K562 (cell line): ENCODE measurements around the gene DCAF15. TPM values are rescaled to one million over a fixed set of nuclear protein-coding genes. Genes with fewer than 3 reads are reported as not detected.
A peak's percentile ranks its signal among the peaks of the same experiment; 100 is the strongest.

Experiments
- CREB1 ChIP-seq, 2 experiments: sonication (generic) in 1 of 2; formaldehyde crosslinking in 1 of 2; IDR thresholded peaks; 2 replicates each; pipeline versions ENCODE4 v1.6.1 to v1.8.0; 2012 to 2022; ENCODE audit warnings: inconsistent platforms in 1 of 2, mild to moderate bottlenecking in 1 of 2, missing genetic modification reagents in 1 of 2, moderate library complexity in 1 of 2
- DNMT1 ChIP-seq: fragments of 450-650 bp; IDR thresholded peaks from 2 replicates; pipeline ENCODE4 v1.6.1; 2016; ENCODE audit warnings: antibody characterized with exemption, mild to moderate bottlenecking
- EGR1 ChIP-seq: fragments of 450-650 bp; conservative IDR thresholded peaks from 2 replicates; pipeline ENCODE4 v1.6.1; 2017; ENCODE audit warnings: mild to moderate bottlenecking
- FOSL1 ChIP-seq: fragments of 200-800 bp; sonication (Bioruptor generic); conservative IDR thresholded peaks from 2 replicates; pipeline ENCODE4 v1.6.1; 2016; ENCODE audit warnings: missing genetic modification characterization, missing compliant biosample characterization
- FUS ChIP-seq: fragments of 200-400 bp; formaldehyde crosslinking; optimal IDR thresholded peaks from 2 replicates; pipeline ENCODE3; 2017; ENCODE audit warnings: low read depth, low read length
- GABPA ChIP-seq: fragments of 200-800 bp; sonication (Bioruptor generic); conservative IDR thresholded peaks from 2 replicates; pipeline ENCODE4 v1.6.1; 2016; ENCODE audit warnings: low read depth, missing genetic modification characterization, missing compliant biosample characterization
- HDAC8 ChIP-seq: fragments of 450-650 bp; IDR thresholded peaks from 2 replicates; pipeline ENCODE4 v1.6.1; 2016; ENCODE audit warnings: mild to moderate bottlenecking, missing genetic modification characterization, moderate library complexity, missing compliant biosample characterization
- NBN ChIP-seq: fragments of 450-650 bp; IDR thresholded peaks from 2 replicates; pipeline ENCODE4 v1.6.1; 2016; ENCODE audit warnings: low read depth, mild to moderate bottlenecking
- NCOA1 ChIP-seq: fragments of 450-650 bp; IDR thresholded peaks from 2 replicates; pipeline ENCODE4 v1.6.1; 2016; ENCODE audit warnings: low read depth
- SAFB ChIP-seq: fragments of 200-400 bp; formaldehyde crosslinking; IDR thresholded peaks from 2 replicates; pipeline ENCODE4 v1.6.1; 2017; ENCODE audit warnings: low read depth, low read length, borderline replicate concordance
- STAT5A ChIP-seq: IDR thresholded peaks from 2 replicates; pipeline ENCODE4 v1.6.1; 2012; ENCODE audit warnings: low read length, inconsistent platforms, borderline replicate concordance
- ZNF140 ChIP-seq: fragments of 250-450 bp; sonication (Bioruptor Pico); IDR thresholded peaks from 2 replicates; pipeline ENCODE4 v1.8.0; 2021; ENCODE audit warnings: moderate library complexity, mild to moderate bottlenecking, inconsistent platforms
- ZNF584 ChIP-seq: fragments of 200-800 bp; sonication (Bioruptor generic); IDR thresholded peaks from 2 replicates; pipeline ENCODE4 v1.6.1; 2016; ENCODE audit warnings: low read depth, mild to moderate bottlenecking, missing genetic modification characterization, missing compliant biosample characterization
- polyA plus RNA-seq, 8 experiments: library from polyadenylated mRNA; depleted of rRNA in 4 of 8; stranded (reverse) in 5 of 8; unstranded in 3 of 8; fragments of >200 nt; fragmentation: Nextera tagmentation in 2 of 8; fragmentation: Illumina TruSeq in 1 of 8; extraction: Ambion mirVana in 2 of 8; extraction: Trizol in 1 of 8; gene quantifications; 2 replicates each; pipeline versions ENCODE4 v1.2.1 to v1.2.3, GENCODE V29; 2011 to 2014; ENCODE audit warnings: inconsistent platforms in 1 of 8, missing spikeins in 1 of 8
- total RNA-seq, 7 experiments: library from RNA; depleted of rRNA in 6 of 7; stranded (reverse); fragments of >200 nt in 6 of 7; fragmentation: Illumina TruSeq in 2 of 7; extraction: Trizol in 2 of 7; gene quantifications; 2 replicates each; pipeline versions ENCODE4 v1.2.1 to v1.2.3, GENCODE V29; 2011 to 2021; ENCODE audit warnings: low replicate concordance in 1 of 7
- TF ChIP-seq, protein P1 (sequence below), 2 experiments: IDR thresholded peaks; 2 replicates each; pipeline ENCODE4 v1.6.1; 2012; ENCODE audit warnings: improper control_type of control experiment in 2 of 2, low read depth in 2 of 2, low read length in 2 of 2, borderline replicate concordance in 1 of 2
- TF ChIP-seq, protein P2 (sequence below), 3 experiments: IDR thresholded peaks in 2 of 3; conservative IDR thresholded peaks in 1 of 3; 2 replicates each; pipeline ENCODE4 v1.5.1; 2011 to 2012; ENCODE audit warnings: low read length in 3 of 3, mild to moderate bottlenecking in 3 of 3, control low read depth in 2 of 3, improper control_type of control experiment in 1 of 3, inconsistent platforms in 1 of 3, low read depth in 1 of 3, mixed read lengths in 1 of 3, moderate library complexity in 1 of 3; ENCODE audit not compliant: insufficient read depth in 2 of 3
- TF ChIP-seq, protein P3 (sequence below): fragments of 250-450 bp; sonication (Bioruptor Pico); IDR thresholded peaks from 2 replicates; pipeline ENCODE4 v1.4.0; 2020; ENCODE audit warnings: mild to moderate bottlenecking, moderate library complexity
- TF ChIP-seq, protein P4 (sequence below): sonication (generic); formaldehyde crosslinking; IDR thresholded peaks from 2 replicates; pipeline ENCODE4 v1.4.0; 2020; ENCODE audit warnings: mild to moderate bottlenecking, missing genetic modification reagents

Gene DCAF15
- total and polyA plus RNA-seq, 9 of the 15 experiments (the other 6 are each of a cell fraction or from before 2014, with no cell fraction given): 0.17 to 68.5 (median 27.7) TPM

DNA sequence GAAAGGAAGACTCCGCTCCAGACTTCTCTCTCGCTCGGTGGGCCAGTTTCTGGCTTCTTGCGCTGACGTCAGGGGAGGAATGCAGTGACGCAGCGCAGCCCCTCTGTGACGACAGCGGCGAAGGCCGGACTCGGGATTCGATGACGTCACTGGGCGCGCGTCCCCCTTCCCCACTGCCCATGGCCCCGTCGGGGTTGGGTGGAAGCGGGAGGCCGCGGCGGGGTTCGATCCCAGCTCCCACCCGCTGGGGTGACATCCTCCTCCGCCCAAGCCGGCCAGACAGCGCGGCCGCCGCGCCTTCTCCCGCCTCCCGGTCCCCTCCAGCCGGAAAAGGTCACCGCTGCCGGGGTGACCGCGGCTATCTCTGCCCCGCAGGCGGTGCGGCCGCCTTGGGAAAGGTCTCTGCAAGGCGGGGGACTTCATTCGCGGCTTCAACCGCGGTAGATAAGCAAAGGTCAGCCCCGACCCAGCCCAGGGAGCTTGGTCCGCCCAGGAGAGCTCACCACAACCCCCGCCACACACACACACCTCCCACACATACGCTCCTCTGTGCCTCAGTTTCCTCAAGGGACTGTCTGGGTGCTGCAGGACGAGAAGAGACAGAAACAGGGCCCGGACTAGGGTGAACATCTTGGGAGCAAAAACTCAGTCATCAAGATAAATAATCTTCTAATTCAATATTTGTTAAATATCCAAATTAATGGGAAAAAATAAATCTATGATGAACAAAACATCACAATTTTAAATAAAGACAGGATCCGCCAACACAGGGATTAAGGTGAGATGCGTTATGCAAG lies 54.7 kb downstream of the DCAF15 start (continued):
- TF ChIP-seq, protein P1, sequence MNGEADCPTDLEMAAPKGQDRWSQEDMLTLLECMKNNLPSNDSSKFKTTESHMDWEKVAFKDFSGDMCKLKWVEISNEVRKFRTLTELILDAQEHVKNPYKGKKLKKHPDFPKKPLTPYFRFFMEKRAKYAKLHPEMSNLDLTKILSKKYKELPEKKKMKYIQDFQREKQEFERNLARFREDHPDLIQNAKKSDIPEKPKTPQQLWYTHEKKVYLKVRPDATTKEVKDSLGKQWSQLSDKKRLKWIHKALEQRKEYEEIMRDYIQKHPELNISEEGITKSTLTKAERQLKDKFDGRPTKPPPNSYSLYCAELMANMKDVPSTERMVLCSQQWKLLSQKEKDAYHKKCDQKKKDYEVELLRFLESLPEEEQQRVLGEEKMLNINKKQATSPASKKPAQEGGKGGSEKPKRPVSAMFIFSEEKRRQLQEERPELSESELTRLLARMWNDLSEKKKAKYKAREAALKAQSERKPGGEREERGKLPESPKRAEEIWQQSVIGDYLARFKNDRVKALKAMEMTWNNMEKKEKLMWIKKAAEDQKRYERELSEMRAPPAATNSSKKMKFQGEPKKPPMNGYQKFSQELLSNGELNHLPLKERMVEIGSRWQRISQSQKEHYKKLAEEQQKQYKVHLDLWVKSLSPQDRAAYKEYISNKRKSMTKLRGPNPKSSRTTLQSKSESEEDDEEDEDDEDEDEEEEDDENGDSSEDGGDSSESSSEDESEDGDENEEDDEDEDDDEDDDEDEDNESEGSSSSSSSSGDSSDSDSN (IDR thresholded peaks at IDR 0.05; ENCODE audit: borderline replicate concordance in 1 of 2, low read depth in 2 of 2, low read length in 2 of 2): peak; percentile 97 to 99; a peak in 3 of 4 replicates
- TF ChIP-seq SAFB: no peak
- TF ChIP-seq GABPA (tag): peak; percentile 78
- TF ChIP-seq NBN: peak; percentile 100
- peak; percentile 89 for TF ChIP-seq ZNF584 (CRISPR knock-in tag)
- TF ChIP-seq HDAC8: no peak; the same call in none of the 2 replicates
- peak; percentile 87 for TF ChIP-seq STAT5A
- TF ChIP-seq NCOA1: peak; percentile 99
- TF ChIP-seq CREB1 (IDR thresholded peaks at IDR 0.05): peak; percentile 99
- peak; percentile 99 for TF ChIP-seq CREB1 (CRISPR knock-in tag; IDR thresholded peaks at IDR 0.05)
- TF ChIP-seq, protein P2, sequence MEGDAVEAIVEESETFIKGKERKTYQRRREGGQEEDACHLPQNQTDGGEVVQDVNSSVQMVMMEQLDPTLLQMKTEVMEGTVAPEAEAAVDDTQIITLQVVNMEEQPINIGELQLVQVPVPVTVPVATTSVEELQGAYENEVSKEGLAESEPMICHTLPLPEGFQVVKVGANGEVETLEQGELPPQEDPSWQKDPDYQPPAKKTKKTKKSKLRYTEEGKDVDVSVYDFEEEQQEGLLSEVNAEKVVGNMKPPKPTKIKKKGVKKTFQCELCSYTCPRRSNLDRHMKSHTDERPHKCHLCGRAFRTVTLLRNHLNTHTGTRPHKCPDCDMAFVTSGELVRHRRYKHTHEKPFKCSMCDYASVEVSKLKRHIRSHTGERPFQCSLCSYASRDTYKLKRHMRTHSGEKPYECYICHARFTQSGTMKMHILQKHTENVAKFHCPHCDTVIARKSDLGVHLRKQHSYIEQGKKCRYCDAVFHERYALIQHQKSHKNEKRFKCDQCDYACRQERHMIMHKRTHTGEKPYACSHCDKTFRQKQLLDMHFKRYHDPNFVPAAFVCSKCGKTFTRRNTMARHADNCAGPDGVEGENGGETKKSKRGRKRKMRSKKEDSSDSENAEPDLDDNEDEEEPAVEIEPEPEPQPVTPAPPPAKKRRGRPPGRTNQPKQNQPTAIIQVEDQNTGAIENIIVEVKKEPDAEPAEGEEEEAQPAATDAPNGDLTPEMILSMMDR (IDR thresholded peaks at IDR 0.05 in 2 of 3, conservative IDR thresholded peaks at IDR 0.05 in 1 of 3; ENCODE audit: insufficient read depth in 2 of 3, low read depth in 1 of 3, low read length in 3 of 3): 0 out of 6 replicates have a peak, but pooled peaks of 1 of the 3 experiments have one; percentile 4
- TF ChIP-seq, protein P3, sequence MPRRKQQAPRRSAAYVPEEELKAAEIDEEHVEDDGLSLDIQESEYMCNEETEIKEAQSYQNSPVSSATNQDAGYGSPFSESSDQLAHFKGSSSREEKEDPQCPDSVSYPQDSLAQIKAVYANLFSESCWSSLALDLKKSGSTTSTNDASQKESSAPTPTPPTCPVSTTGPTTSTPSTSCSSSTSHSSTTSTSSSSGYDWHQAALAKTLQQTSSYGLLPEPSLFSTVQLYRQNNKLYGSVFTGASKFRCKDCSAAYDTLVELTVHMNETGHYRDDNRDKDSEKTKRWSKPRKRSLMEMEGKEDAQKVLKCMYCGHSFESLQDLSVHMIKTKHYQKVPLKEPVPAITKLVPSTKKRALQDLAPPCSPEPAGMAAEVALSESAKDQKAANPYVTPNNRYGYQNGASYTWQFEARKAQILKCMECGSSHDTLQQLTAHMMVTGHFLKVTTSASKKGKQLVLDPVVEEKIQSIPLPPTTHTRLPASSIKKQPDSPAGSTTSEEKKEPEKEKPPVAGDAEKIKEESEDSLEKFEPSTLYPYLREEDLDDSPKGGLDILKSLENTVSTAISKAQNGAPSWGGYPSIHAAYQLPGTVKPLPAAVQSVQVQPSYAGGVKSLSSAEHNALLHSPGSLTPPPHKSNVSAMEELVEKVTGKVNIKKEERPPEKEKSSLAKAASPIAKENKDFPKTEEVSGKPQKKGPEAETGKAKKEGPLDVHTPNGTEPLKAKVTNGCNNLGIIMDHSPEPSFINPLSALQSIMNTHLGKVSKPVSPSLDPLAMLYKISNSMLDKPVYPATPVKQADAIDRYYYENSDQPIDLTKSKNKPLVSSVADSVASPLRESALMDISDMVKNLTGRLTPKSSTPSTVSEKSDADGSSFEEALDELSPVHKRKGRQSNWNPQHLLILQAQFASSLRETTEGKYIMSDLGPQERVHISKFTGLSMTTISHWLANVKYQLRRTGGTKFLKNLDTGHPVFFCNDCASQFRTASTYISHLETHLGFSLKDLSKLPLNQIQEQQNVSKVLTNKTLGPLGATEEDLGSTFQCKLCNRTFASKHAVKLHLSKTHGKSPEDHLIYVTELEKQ (CRISPR knock-in tag): no peak
- 0 out of 2 replicates have a peak, but pooled peaks have one; percentile 66 for TF ChIP-seq DNMT1
- TF ChIP-seq, protein P4, sequence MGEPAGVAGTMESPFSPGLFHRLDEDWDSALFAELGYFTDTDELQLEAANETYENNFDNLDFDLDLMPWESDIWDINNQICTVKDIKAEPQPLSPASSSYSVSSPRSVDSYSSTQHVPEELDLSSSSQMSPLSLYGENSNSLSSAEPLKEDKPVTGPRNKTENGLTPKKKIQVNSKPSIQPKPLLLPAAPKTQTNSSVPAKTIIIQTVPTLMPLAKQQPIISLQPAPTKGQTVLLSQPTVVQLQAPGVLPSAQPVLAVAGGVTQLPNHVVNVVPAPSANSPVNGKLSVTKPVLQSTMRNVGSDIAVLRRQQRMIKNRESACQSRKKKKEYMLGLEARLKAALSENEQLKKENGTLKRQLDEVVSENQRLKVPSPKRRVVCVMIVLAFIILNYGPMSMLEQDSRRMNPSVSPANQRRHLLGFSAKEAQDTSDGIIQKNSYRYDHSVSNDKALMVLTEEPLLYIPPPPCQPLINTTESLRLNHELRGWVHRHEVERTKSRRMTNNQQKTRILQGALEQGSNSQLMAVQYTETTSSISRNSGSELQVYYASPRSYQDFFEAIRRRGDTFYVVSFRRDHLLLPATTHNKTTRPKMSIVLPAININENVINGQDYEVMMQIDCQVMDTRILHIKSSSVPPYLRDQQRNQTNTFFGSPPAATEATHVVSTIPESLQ (CRISPR knock-in tag): no peak
- peak; percentile 98 for TF ChIP-seq EGR1
- peak; percentile 39 for TF ChIP-seq FUS
- peak; percentile 84 for TF ChIP-seq FOSL1 (tag)
- no peak for TF ChIP-seq ZNF140 (CRISPR knock-in tag)
